NOMO-1 treated with dmso at 0.1 percent for 144 hours (cell line): ENCODE measurements around the gene RMP24.
"Not testable (repeated sequence)": the region's sequence is repeated elsewhere in the genome, so short reads cannot be mapped to it uniquely, and the experiment has no call there.

ENCODE experiments used
- DNase-seq: peaks from one replicate; lab custom pipeline; 2025; ENCODE audit not compliant: unreplicated experiment; lab: John Stamatoyannopoulos, UW

RMP24 gene

GRCh38 chr18:35967866-35968265, 4.6 kb upstream of the RMP24 start:
- not testable (repeated sequence) for DNase-seq

- DNase-seq: peak; percentile 7
Measured at GRCh38 chr18:35968278-35968880, 4.1 kb upstream of the RMP24 start.

GRCh38 chr18:35969676-35970075, 2.8 kb upstream of the RMP24 start:
- no peak for DNase-seq

DNA sequence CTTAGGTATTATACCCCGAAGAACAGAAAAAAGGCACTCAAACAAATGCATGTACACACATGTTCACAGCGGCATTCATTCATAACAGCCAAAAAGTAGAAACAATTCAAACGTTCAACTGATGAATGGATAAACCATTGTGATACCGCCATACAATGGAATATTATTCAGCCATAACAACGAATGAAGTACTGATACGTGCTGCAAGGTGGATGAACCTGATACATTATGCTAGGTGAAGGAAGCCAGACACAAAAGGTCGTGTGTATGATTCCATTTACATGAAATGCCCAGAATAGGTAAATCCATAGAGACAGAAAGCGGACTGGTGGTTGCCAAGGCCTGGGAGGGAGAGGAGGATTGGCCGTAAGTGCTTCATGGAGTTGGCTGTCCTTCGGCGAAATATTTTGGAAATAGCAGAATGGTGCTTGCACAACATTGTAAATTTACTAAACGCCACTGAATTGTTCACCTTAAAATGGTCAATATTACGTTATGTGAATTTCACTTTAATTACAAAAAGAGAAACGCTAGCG, 750 bp upstream of the RMP24 start:
- DNase-seq: no peak

- DNase-seq: no peak
Measured at GRCh38 chr18:35973650-35974049, 1.2 kb downstream of the RMP24 start.

DNA sequence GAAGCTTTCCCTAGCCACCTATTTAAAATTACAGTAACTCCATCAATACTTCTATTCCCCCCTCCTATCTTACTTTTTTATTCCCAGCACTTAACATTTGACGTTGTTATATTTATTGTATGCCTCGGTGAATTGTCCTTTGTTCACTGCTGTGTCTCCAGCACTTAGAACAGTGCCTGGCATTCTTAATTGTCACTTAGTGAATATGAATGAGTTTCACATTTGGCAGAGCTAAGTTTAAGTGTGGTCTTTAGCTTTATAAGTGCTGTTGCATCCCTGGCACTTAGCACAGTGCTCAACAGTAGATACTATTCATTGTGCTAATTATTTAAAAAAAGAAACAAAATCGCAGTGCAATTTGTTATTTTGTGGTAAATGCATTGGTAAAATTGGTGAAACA, 1.7 kb downstream of the RMP24 start:
- DNase-seq: no peak

GRCh38 chr18:35979112-35979511, 6.6 kb downstream of the RMP24 start:
- DNase-seq: no peak

GRCh38 chr18:35982409-35983114, 10.1 kb downstream of the RMP24 start:
- DNase-seq: no peak

DNA sequence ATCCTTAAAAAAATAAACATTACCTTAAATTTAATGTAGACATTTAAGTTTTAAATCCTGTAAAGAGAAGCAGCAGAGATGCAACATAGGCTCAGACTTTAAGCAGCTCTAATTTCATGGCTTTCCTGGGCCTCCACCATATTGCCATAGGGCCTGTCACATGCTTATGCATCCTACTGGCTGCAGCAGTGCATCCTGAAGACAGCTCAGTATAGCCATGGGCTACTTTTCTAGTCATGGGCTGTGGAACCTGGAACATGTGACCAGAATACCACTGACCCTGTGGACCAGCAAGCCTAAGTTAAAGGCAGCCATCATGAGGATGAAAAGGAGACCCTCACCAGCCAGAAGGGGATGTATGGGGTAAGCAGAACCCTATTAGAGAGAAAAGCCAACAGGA, 10.7 kb downstream of the RMP24 start:
- DNase-seq: no peak

- DNase-seq: no peak
Measured at GRCh38 chr18:35983818-35984217, 11.3 kb downstream of the RMP24 start.

- no peak for DNase-seq
Measured at GRCh38 chr18:35991696-35992095, 19.2 kb downstream of the RMP24 start.

DNA sequence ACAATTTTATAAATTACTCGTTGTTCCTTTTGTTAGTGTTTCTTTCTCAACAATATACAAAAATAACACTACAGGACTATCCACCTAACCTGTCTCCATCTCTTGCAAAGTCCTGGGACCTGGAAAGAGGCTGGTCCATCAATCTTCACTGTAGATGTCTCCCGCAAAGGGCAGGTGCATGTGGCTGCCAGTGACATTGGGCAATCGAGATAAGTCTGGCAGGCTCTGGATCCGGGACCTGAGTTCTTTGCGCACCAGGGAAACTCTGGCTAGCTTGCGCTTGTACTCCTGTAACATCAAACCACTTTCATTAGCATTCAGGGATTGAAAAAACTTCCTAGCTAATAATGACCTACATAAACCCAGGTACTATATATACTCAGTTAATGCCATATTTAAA, 20.5 kb downstream of the RMP24 start:
- no peak for DNase-seq

DNA sequence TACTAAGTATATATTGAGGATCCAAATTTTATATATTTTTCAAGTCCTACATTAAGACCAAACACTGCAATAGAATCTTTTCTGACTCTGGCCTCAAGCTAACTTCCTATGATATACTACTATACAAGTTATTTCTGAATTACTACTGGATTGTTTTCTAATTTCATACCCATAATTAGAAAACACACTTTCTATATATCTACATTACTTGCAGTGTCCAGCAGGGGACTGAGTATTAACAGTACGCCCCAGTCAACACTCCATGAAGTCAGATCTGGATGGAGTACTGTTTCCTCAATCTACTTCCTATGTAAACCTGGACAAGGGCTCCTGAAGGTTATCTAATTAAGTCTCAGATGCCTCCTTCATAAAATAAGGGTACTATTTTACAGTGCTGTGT, 26.5 kb downstream of the RMP24 start:
- DNase-seq: no peak

GRCh38 chr18:35999925-36000324, 27.4 kb downstream of the RMP24 start:
- no peak for DNase-seq

DNA sequence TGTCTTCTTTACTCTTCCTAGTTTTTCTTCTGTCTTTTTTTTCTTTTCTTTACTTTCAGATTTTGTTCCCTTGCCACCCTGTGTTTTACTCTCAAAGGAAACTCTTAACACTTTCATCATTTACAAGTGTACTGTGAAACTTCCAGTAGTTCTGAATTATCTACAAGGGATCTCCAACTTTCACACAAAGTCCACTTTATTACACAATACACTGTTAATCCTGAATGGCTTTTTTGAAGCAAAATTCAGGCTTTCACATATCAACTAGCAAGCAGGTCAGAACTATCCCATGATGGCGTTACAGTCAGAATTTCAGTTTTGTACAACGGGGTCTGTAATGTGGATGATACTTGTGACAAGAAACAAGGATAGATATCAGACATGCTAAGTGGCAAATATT, 34.5 kb downstream of the RMP24 start:
- no peak for DNase-seq

- no peak for DNase-seq
Measured at GRCh38 chr18:36009214-36009613, 36.7 kb downstream of the RMP24 start.

DNA sequence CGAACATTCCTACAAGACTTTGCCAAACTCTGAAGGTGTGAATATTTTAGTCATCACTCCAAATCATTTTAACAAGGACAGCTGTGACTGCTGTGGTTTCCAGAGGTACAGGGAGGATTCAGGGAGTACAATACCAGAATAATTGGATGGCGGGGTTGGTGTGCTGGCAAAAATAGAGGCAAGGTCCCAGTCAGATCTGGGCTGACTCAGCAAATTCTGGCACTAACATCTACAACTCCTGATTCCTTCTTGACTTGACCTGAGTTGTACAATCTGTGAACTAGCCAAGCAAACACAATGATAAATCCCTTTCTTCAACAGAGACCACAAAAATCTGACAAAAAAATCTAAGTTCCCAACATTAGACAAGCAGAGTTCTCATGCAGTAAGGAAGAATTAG, 40.4 kb downstream of the RMP24 start:
- no peak for DNase-seq

- peak; percentile 56 for DNase-seq
Measured at GRCh38 chr18:36015629-36016028, 43.1 kb downstream of the RMP24 start.

DNA sequence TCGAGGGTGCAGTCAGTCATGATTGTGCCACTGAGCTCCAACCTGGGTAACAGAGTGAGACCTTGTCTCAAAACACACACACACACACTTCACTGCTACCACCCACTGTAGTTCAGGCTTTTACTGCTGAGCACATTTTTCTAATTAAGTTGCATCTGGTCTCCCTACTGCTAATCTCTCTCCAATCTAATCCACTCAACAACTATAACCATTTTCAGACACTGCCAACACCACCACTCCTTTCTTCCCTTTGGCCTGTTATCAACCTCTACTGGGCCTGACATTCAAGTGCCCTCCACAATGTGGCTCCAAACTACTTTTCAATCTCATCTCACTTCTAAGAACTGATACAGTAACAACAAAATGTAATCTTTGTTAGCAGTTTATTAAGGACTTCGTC, 44.8 kb downstream of the RMP24 start:
- DNase-seq: no peak

GRCh38 chr18:36020174-36020711, 47.8 kb downstream of the RMP24 start:
- no peak for DNase-seq

- no peak for DNase-seq
Measured at GRCh38 chr18:36023336-36023735, 50.9 kb downstream of the RMP24 start.

DNA sequence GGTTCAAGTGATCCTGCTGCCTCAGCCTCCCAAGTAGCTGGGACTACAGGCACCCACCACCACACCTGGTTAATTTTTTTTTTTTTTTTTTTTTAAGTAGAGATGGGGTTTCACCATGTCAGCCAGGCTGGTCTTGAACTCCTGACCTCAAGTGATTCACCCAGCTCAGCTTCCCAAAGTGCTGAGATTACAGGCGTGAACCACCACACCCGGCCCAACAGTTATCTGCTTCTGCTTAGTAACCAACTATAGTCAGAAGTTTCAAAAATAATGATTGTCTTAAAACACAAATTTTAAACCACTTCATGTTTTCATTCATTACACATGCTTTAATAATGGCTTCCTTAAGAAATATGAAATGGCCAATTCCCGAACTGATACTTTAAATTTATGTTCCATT, 51.8 kb downstream of the RMP24 start:
- not testable (repeated sequence) for DNase-seq
